Hepatocyte (in vitro differentiated cells): ENCODE measurements around the gene ADORA1.

Experiments used
- EZH2 ChIP-seq: fragments of 200-600 bp; sonication (generic); IDR thresholded peaks from 2 replicates; pipeline ENCODE4 v1.6.1; 2016; ENCODE audit warnings: antibody characterized with exemption, mild to moderate bottlenecking, borderline replicate concordance
- TF ChIP-seq, protein P1 (sequence below): fragments of 200-600 bp; sonication (generic); IDR thresholded peaks from 2 replicates; pipeline ENCODE4 v1.5.1; 2016; ENCODE audit warnings: antibody characterized with exemption, mild to moderate bottlenecking; ENCODE audit not compliant: poor library complexity

DNA sequence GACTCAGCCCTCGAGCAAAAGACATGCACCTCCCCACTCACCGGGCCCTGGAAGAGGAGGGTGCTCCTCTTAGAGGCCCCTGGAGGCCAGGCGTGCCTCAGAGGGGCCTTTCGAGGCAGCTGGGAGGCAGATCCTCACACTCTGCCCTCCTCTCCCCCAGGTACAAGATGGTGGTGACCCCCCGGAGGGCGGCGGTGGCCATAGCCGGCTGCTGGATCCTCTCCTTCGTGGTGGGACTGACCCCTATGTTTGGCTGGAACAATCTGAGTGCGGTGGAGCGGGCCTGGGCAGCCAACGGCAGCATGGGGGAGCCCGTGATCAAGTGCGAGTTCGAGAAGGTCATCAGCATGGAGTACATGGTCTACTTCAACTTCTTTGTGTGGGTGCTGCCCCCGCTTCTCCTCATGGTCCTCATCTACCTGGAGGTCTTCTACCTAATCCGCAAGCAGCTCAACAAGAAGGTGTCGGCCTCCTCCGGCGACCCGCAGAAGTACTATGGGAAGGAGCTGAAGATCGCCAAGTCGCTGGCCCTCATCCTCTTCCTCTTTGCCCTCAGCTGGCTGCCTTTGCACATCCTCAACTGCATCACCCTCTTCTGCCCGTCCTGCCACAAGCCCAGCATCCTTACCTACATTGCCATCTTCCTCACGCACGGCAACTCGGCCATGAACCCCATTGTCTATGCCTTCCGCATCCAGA is 37.7 kb downstream of the ADORA1 start:
- TF ChIP-seq EZH2 = no peak
- TF ChIP-seq, protein P1, sequence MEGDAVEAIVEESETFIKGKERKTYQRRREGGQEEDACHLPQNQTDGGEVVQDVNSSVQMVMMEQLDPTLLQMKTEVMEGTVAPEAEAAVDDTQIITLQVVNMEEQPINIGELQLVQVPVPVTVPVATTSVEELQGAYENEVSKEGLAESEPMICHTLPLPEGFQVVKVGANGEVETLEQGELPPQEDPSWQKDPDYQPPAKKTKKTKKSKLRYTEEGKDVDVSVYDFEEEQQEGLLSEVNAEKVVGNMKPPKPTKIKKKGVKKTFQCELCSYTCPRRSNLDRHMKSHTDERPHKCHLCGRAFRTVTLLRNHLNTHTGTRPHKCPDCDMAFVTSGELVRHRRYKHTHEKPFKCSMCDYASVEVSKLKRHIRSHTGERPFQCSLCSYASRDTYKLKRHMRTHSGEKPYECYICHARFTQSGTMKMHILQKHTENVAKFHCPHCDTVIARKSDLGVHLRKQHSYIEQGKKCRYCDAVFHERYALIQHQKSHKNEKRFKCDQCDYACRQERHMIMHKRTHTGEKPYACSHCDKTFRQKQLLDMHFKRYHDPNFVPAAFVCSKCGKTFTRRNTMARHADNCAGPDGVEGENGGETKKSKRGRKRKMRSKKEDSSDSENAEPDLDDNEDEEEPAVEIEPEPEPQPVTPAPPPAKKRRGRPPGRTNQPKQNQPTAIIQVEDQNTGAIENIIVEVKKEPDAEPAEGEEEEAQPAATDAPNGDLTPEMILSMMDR = no peak
